Glutamatergic neuron (in vitro differentiated cells): ENCODE results near the gene BANF1. TPM values are rescaled to one million over a fixed set of nuclear protein-coding genes. Genes with fewer than 3 reads are reported as not detected.

Source experiments
- DNase-seq: peaks from one replicate; pipeline ENCODE4 v3.0.0; 2022
- H3K27ac Mint-ChIP-seq: one replicate; pipeline ENCODE4 v1.8.0; 2020; ENCODE audit warnings: mild to moderate bottlenecking, mixed read lengths, inconsistent platforms; ENCODE audit not compliant: unreplicated experiment
- H3K27me3 Mint-ChIP-seq: one replicate; pipeline ENCODE4 v1.8.0; 2020; ENCODE audit warnings: mild to moderate bottlenecking, moderate library complexity, mixed read lengths, inconsistent platforms; ENCODE audit not compliant: unreplicated experiment
- H3K36me3 Mint-ChIP-seq: one replicate; pipeline ENCODE4 v1.8.0; 2020; ENCODE audit warnings: mild to moderate bottlenecking, mixed read lengths, inconsistent platforms; ENCODE audit not compliant: unreplicated experiment
- H3K4me1 Mint-ChIP-seq: one replicate; pipeline ENCODE4 v1.8.0; 2020; ENCODE audit warnings: mild to moderate bottlenecking, low read depth, mixed read lengths, inconsistent platforms; ENCODE audit not compliant: unreplicated experiment
- H3K4me3 Mint-ChIP-seq: one replicate; pipeline ENCODE4 v1.8.0; 2020; ENCODE audit warnings: mild to moderate bottlenecking, mixed read lengths, inconsistent platforms; ENCODE audit not compliant: unreplicated experiment
- H3K9me3 Mint-ChIP-seq: one replicate; pipeline ENCODE4 v1.8.0; 2020; ENCODE audit warnings: mild to moderate bottlenecking, moderate library complexity, mixed read lengths, inconsistent platforms; ENCODE audit not compliant: unreplicated experiment
- CTCF ChIP-seq: fragments of 200-600 bp; sonication (generic); IDR thresholded peaks from one replicate; pipeline ENCODE4 v1.5.0; 2021; ENCODE audit not compliant: partially characterized antibody, unreplicated experiment
- total RNA-seq: library from RNA; stranded (reverse); fragmentation: NEBNext Ultra II Directional; extraction: Animal tissue kit (Norgen Biotek cat#: 25700); gene quantifications from one replicate; pipeline ENCODE4 v1.2.1, GENCODE V29; 2021; ENCODE audit not compliant: unreplicated experiment

BANF1 gene
- total RNA-seq, 1 donor from 2014 or later: 135 TPM

DNA sequence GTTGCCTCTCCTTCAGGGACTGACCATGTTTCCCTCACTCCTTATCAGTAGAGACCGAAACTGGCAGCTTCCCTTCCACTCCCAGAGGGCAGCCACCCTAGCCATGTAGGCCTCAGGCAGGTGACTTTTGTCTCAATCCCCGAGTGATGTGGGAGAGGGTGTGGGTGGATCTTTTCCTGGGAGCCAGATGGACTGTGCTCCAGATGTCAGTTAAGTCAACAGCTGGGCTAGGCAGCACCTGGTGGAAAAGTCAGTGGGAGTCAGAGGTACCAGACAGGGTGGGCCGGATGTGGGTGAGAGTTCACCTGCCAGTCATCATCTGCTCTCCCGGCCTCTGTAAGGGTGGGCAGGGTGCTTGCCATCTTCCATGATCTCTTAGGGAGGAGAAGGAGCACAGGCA is 1.9 kb downstream of the BANF1 start:
- Mint-ChIP-seq H3K27me3 (peaks cover 10% of the 10 kb centered on the region), H3K36me3 (no peaks in the 10 kb centered on the region), H3K4me1 (peaks cover 11% of the 10 kb centered on the region), H3K4me3 (no peak overlapping the region), H3K27ac (peak overlapping the region; percentile 17), H3K9me3 (peaks cover 2% of the 10 kb centered on the region)
- no peak for TF ChIP-seq CTCF
- DNase-seq: no peak

DNA sequence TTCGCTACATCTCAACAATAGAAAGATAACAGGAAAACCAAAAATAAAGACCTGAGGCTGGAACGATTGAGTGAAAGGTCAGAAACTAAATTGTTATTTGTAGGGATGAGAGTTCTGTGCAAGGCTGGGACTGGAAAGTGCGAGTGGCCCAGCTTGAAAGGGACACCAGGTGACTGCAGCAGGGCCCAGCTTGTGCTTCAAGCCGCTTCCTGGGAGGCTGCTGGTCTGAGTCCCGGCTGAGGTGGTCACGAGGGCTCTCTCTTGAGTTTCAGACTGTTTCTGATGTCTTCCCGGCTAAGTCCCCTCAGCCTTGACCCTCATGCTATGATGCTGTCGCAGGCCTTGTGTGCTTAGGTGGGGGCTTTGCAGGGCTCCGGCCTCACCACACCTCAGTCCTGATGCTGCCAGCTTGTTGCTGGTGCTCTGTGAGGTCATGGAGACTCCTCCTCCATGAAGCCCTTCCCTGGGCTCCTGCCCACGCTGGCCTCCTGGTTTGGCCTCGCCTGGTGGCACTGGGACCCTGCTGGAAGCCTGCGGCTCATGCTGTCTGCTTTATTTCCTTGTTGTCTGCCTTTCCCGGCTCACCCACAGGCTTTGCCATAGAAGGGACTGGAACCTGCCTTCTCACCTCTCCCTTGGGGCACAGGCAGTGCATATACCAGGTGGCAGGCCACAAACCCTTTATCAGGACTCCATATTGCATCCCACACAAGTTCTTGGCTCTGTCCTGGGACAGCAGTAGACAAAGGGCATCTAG is 4.0 kb downstream of the BANF1 start:
- H3K4me3 Mint-ChIP-seq: no peak overlapping the region
- peaks cover 2% of the 10 kb centered on the region for H3K9me3 Mint-ChIP-seq
- H3K36me3 Mint-ChIP-seq: no peaks in the 10 kb centered on the region
- DNase-seq: no peak
- peaks cover 11% of the 10 kb centered on the region for H3K27me3 Mint-ChIP-seq
- peaks cover 8% of the 10 kb centered on the region for H3K4me1 Mint-ChIP-seq
- no peak overlapping the region for H3K27ac Mint-ChIP-seq
- TF ChIP-seq CTCF: no peak

DNA sequence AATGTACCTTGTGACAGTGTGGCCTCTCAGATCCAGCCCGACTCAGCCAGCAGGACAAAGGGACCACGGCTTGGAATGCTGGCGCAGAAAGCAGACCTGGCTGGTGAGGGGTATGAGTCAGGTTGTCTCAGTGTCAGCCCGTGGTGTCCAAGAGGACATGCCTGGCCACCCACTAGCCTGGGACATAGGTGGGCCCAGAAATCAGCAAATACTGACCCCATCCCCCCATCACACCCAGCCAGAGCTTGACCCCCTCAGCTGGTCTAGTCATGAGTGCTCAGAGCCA is 4.5 kb downstream of the BANF1 start:
- peaks cover 7% of the 10 kb centered on the region for H3K4me1 Mint-ChIP-seq
- no peak overlapping the region for H3K4me3 Mint-ChIP-seq
- H3K27me3 Mint-ChIP-seq: peaks cover 8% of the 10 kb centered on the region
- TF ChIP-seq CTCF: no peak
- H3K27ac Mint-ChIP-seq: no peak overlapping the region
- no peak for DNase-seq
- peaks cover 2% of the 10 kb centered on the region for H3K9me3 Mint-ChIP-seq
- no peaks in the 10 kb centered on the region for H3K36me3 Mint-ChIP-seq

GRCh38 chr11:66007201-66007634 is 4.9 kb downstream of the BANF1 start:
- H3K36me3 Mint-ChIP-seq: no peaks in the 10 kb centered on the region
- no peak for TF ChIP-seq CTCF
- no peak for DNase-seq
- peaks cover 2% of the 10 kb centered on the region for H3K9me3 Mint-ChIP-seq
- H3K4me1 Mint-ChIP-seq: peaks cover 7% of the 10 kb centered on the region
- H3K4me3 Mint-ChIP-seq: no peak overlapping the region
- H3K27ac Mint-ChIP-seq: no peak overlapping the region
- H3K27me3 Mint-ChIP-seq: peaks cover 6% of the 10 kb centered on the region

GRCh38 chr11:66008095-66008467 is 5.8 kb downstream of the BANF1 start:
- Mint-ChIP-seq H3K36me3 (no peaks in the 10 kb centered on the region), H3K4me1 (peaks cover 3% of the 10 kb centered on the region), H3K27me3 (peaks cover 6% of the 10 kb centered on the region), H3K27ac (no peak overlapping the region), H3K4me3 (no peak overlapping the region), H3K9me3 (no peaks in the 10 kb centered on the region)
- TF ChIP-seq CTCF: no peak
- no peak for DNase-seq
